Activated T-helper 1 cell treated with Interleukin-2 at 50 U/mL for 16 hours (primary cell): Measurements from ENCODE around the gene F13A1.
"Not testable (repeated sequence)": the region's sequence is repeated elsewhere in the genome, so short reads cannot be mapped to it uniquely, and the experiment has no call there.

Source experiments
- DNase-seq: peaks from one replicate; pipeline ENCODE4 v3.0.0-alpha.2; 2020; ENCODE audit warnings: low read depth

F13A1 gene

GRCh38 chr6:6317825-6318733, 2.4 kb downstream of the F13A1 start:
- DNase-seq, result no peak

GRCh38 chr6:6317386-6317785, 3.1 kb downstream of the F13A1 start:
- no peak for DNase-seq

- DNase-seq, result no peak
These were observed 4.8 kb downstream of the F13A1 start for GRCh38 chr6:6315660-6316059.

GRCh38 chr6:6314596-6314995, 5.9 kb downstream of the F13A1 start:
- no peak for DNase-seq

- no peak for DNase-seq
These were observed 7.5 kb downstream of the F13A1 start for GRCh38 chr6:6312901-6313441.

GRCh38 chr6:6305575-6305974, 14.9 kb downstream of the F13A1 start:
- DNase-seq, result no peak

- DNase-seq, result not testable (repeated sequence)
These were observed 20.1 kb downstream of the F13A1 start for GRCh38 chr6:6300383-6300782.

- DNase-seq, result no peak
These were observed 27.1 kb downstream of the F13A1 start for GRCh38 chr6:6293317-6293716.

GRCh38 chr6:6287415-6287814, 33.0 kb downstream of the F13A1 start:
- DNase-seq, result no peak

- no peak for DNase-seq
These were observed 34.8 kb downstream of the F13A1 start for GRCh38 chr6:6285679-6286078.

- DNase-seq, result no peak
These were observed 36.1 kb downstream of the F13A1 start for GRCh38 chr6:6284221-6284966.

GRCh38 chr6:6283746-6284145, 36.7 kb downstream of the F13A1 start:
- no peak for DNase-seq

- DNase-seq, result no peak
These were observed 37.7 kb downstream of the F13A1 start for GRCh38 chr6:6282716-6283115.

- no peak for DNase-seq
These were observed 43.0 kb downstream of the F13A1 start for GRCh38 chr6:6277413-6277812.

- no peak for DNase-seq
These were observed 49.4 kb downstream of the F13A1 start for GRCh38 chr6:6270948-6271535.

- no peak for DNase-seq
These were observed 60.2 kb downstream of the F13A1 start for GRCh38 chr6:6260196-6260722.

- no peak for DNase-seq
These were observed 63.6 kb downstream of the F13A1 start for GRCh38 chr6:6256886-6257285.

GRCh38 chr6:6256259-6256658, 64.2 kb downstream of the F13A1 start:
- DNase-seq, result no peak

- no peak for DNase-seq
These were observed 68.7 kb downstream of the F13A1 start for GRCh38 chr6:6251555-6252280.

GRCh38 chr6:6248651-6249050, 71.8 kb downstream of the F13A1 start:
- no peak for DNase-seq

GRCh38 chr6:6246544-6246943, 73.9 kb downstream of the F13A1 start:
- DNase-seq, result no peak

GRCh38 chr6:6244624-6245023, 75.8 kb downstream of the F13A1 start:
- no peak for DNase-seq
